SK-N-SH (cell line): ENCODE measurements around the gene FZD10. TPM values are rescaled to one million over a fixed set of nuclear protein-coding genes. Genes with fewer than 3 reads are reported as not detected.

Source experiments
- CTCF ChIA-PET: fragments of 300-600, 350-600 bp; formaldehyde crosslinking; extraction: SDS; loops from one replicate; lab custom pipeline; 2021; lab: Yijun Ruan, JAX
- POLR2A ChIA-PET: fragments of 350-600 bp; sonication (Branson Sonifier 250); formaldehyde crosslinking; extraction: SDS; loops from one replicate; lab custom pipeline; 2020; ENCODE audit warnings: antibody characterized with exemption, inconsistent platforms; lab: Yijun Ruan, JAX
- DNase-seq: peaks from one replicate; pipeline ENCODE4 v3.0.0; 2012
- H2AFZ ChIP-seq: fragments of 200-600 bp; sonication (generic); 2 replicates; pipeline ENCODE4 v1.8.1; 2016; ENCODE audit warnings: antibody characterized with exemption, mild to moderate bottlenecking, low read depth
- H3F3A ChIP-seq: fragments of 200-600 bp; sonication (generic); replicated peaks from 2 replicates; pipeline ENCODE3; 2016; ENCODE audit warnings: antibody characterized with exemption, mild to moderate bottlenecking; ENCODE audit not compliant: insufficient read depth
- H3K27ac ChIP-seq, 2 experiments: fragments of 200-500 bp in 1 of 2; fragments of 200-600 bp in 1 of 2; sonication (Bioruptor generic) in 1 of 2; sonication (generic), shearing (Covaris generic) in 1 of 2; 2 replicates each; pipeline versions ENCODE4 v1.5.1 to v1.6.1; 2014 to 2016; ENCODE audit warnings: low read depth in 2 of 2, inconsistent platforms in 1 of 2, low read length in 1 of 2, mild to moderate bottlenecking in 1 of 2, mixed read lengths in 1 of 2
- H3K27me3 ChIP-seq: fragments of 200-600 bp; sonication (generic), shearing (Covaris generic); 2 replicates; pipeline ENCODE4 v1.6.1; 2016; ENCODE audit warnings: mixed run types; ENCODE audit not compliant: insufficient read depth
- H3K36me3 ChIP-seq, 2 experiments: fragments of 200-500 bp in 1 of 2; fragments of 200-600 bp in 1 of 2; sonication (Bioruptor generic) in 1 of 2; sonication (generic) in 1 of 2; replicated peaks in 1 of 2; 2 replicates each; pipeline versions ENCODE3 to v1.5.1; 2014 to 2016; ENCODE audit warnings: low read length in 1 of 2, mild to moderate bottlenecking in 1 of 2; ENCODE audit not compliant: insufficient read depth in 2 of 2, control insufficient read depth in 1 of 2
- H3K4me1 ChIP-seq, 2 experiments: fragments of 200-500 bp in 1 of 2; fragments of 200-600 bp in 1 of 2; sonication (Bioruptor generic) in 1 of 2; sonication (generic), shearing (Covaris generic) in 1 of 2; 2 replicates each; pipeline versions ENCODE4 v1.5.1 to v1.6.1; 2014 to 2016; ENCODE audit warnings: low read depth in 1 of 2, low read length in 1 of 2, mixed run types in 1 of 2; ENCODE audit not compliant: insufficient read depth in 2 of 2, control insufficient read depth in 1 of 2
- H3K4me2 ChIP-seq: fragments of 200-600 bp; sonication (generic), shearing (Covaris generic); 2 replicates; pipeline ENCODE4 v1.6.1; 2017; ENCODE audit warnings: mixed run types
- H3K4me3 ChIP-seq, 2 experiments: fragments of 200-500 bp in 1 of 2; fragments of 200-600 bp in 1 of 2; sonication (Bioruptor generic) in 1 of 2; sonication (generic), shearing (Covaris generic) in 1 of 2; 2 replicates each; pipeline versions ENCODE4 v1.5.1 to v1.8.1; 2014 to 2016; ENCODE audit warnings: low read depth in 2 of 2, inconsistent platforms in 1 of 2, low read length in 1 of 2, mild to moderate bottlenecking in 1 of 2, mixed read lengths in 1 of 2, moderate library complexity in 1 of 2
- H3K79me2 ChIP-seq: fragments of 200-600 bp; sonication (generic); 2 replicates; pipeline ENCODE4 v1.8.1; 2017; ENCODE audit warnings: mild to moderate bottlenecking; ENCODE audit not compliant: insufficient read depth
- H3K9ac ChIP-seq: fragments of 200-600 bp; sonication (generic); 2 replicates; pipeline ENCODE4 v1.6.1; 2017; ENCODE audit warnings: mixed run types
- H3K9me2 ChIP-seq: fragments of 200-600 bp; sonication (generic); 2 replicates; pipeline ENCODE4 v1.6.1; 2017; ENCODE audit warnings: mixed run types
- H3K9me3 ChIP-seq: fragments of 200-600 bp; sonication (generic); 2 replicates; pipeline ENCODE4 v1.6.1; 2017; ENCODE audit warnings: mixed run types, mild to moderate bottlenecking, moderate library complexity
- H4K20me1 ChIP-seq: fragments of 200-600 bp; sonication (generic); 2 replicates; pipeline ENCODE4 v1.6.1; 2017; ENCODE audit warnings: mild to moderate bottlenecking, mixed run types; ENCODE audit not compliant: insufficient read depth
- CTCF ChIP-seq: fragments of 200-600 bp; sonication (generic); IDR thresholded peaks from 2 replicates; pipeline ENCODE4 v1.6.1; 2017; ENCODE audit warnings: antibody characterized with exemption, mild to moderate bottlenecking, moderate library complexity
- ELF1 ChIP-seq: IDR thresholded peaks from 2 replicates; pipeline ENCODE4 v1.4.0; 2012
- FOXJ3 ChIP-seq: sonication (generic); formaldehyde crosslinking; IDR thresholded peaks from 2 replicates; pipeline ENCODE4 v1.5.1; 2020; ENCODE audit warnings: mild to moderate bottlenecking, missing genetic modification reagents
- FOXM1 ChIP-seq: IDR thresholded peaks from 2 replicates; pipeline ENCODE4 v1.4.0; 2012; ENCODE audit warnings: low read depth, mild to moderate bottlenecking
- GATA2 ChIP-seq: sonication (generic); formaldehyde crosslinking; IDR thresholded peaks from 2 replicates; pipeline ENCODE4 v1.5.0; 2020; ENCODE audit warnings: mild to moderate bottlenecking, missing genetic modification reagents
- MAX ChIP-seq: IDR thresholded peaks from 2 replicates; pipeline ENCODE4 v1.4.0; 2012; ENCODE audit warnings: low read depth
- NFIC ChIP-seq: IDR thresholded peaks from 2 replicates; pipeline ENCODE4 v1.4.0; 2012; ENCODE audit warnings: borderline replicate concordance
- POLR2AphosphoS5 ChIP-seq: IDR thresholded peaks from 2 replicates; pipeline ENCODE4 v1.6.1; 2012; ENCODE audit warnings: low read depth, low read length
- RAD21 ChIP-seq: IDR thresholded peaks from 2 replicates; pipeline ENCODE4 v1.6.1; 2012; ENCODE audit warnings: mild to moderate bottlenecking, low read length
- REST ChIP-seq: IDR thresholded peaks from 2 replicates; pipeline ENCODE4 v1.6.1; 2012; ENCODE audit warnings: mild to moderate bottlenecking, low read depth, low read length, moderate library complexity
- TAF1 ChIP-seq: IDR thresholded peaks from 2 replicates; pipeline ENCODE4 v1.6.1; 2012; ENCODE audit warnings: low read depth, mild to moderate bottlenecking, low read length, moderate library complexity, borderline replicate concordance
- TCF12 ChIP-seq: IDR thresholded peaks from 2 replicates; pipeline ENCODE4 v1.4.0; 2012
- TEAD4 ChIP-seq: IDR thresholded peaks from 2 replicates; pipeline ENCODE4 v1.4.0; 2012; ENCODE audit warnings: mild to moderate bottlenecking, borderline replicate concordance; ENCODE audit not compliant: insufficient read depth
- USF1 ChIP-seq: IDR thresholded peaks from 2 replicates; pipeline ENCODE4 v1.4.0; 2012; ENCODE audit warnings: low read depth, borderline replicate concordance
- USF2 ChIP-seq: fragments of 150-350 bp; IDR thresholded peaks from 2 replicates; pipeline ENCODE4 v1.6.1; 2017; ENCODE audit warnings: antibody characterized with exemption, low read length, low read depth, borderline replicate concordance
- ZBTB33 ChIP-seq: IDR thresholded peaks from 2 replicates; pipeline ENCODE4 v1.4.0; 2012; ENCODE audit warnings: low read depth, borderline replicate concordance
- WGBS: methylation state at CpG from one replicate; pipeline ENCODE4 v1.1.6; 2017; ENCODE audit warnings: low lambda C conversion rate; 5-methylcytosine and 5-hydroxymethylcytosine counted together
- polyA plus RNA-seq, 3 experiments: library from polyadenylated mRNA; depleted of rRNA; stranded (reverse); fragments of >200 nt; gene quantifications; 2 replicates each; pipeline ENCODE4 v1.2.3, GENCODE V29; 2012

The FZD10 gene
- polyA plus RNA-seq, 1 of the 3 experiments (the other 2 are of a cell fraction) = not detected

GRCh38 chr12:130126023-130126432 lies 36.2 kb upstream of the FZD10 start:
- DNase-seq = no peak
- Histone ChIP-seq H3K9ac (no peak overlapping the region), H3K4me2 (no peak overlapping the region), H3F3A (no peaks in the 10 kb centered on the region), H4K20me1 (no peaks in the 10 kb centered on the region), H2AFZ (no peak overlapping the region), H3K9me3 (no peaks in the 10 kb centered on the region), H3K4me1 (no peaks in the 10 kb centered on the region; a peak in 1 of 4 replicates), H3K36me3 (no peaks in the 10 kb centered on the region), H3K9me2 (no peaks in the 10 kb centered on the region), H3K27me3 (no peaks in the 10 kb centered on the region), H3K27ac (no peak overlapping the region), H3K79me2 (no peaks in the 10 kb centered on the region), H3K4me3 (no peak overlapping the region)
- POLR2A ChIA-PET = no interaction called here
- 48% methylated on average over 11 of the region's 13 CpGs for WGBS
- CTCF ChIA-PET = no interaction called here
- TF ChIP-seq MAX (no peak), ZBTB33 (no peak), NFIC (no peak), CTCF (no peak), TAF1 (no peak), USF2 (no peak), RAD21 (no peak), GATA2 (CRISPR knock-in tag) (no peak), TCF12 (no peak), TEAD4 (no peak), ELF1 (no peak), POLR2AphosphoS5 (no peak)

GRCh38 chr12:130127532-130127911 lies 34.7 kb upstream of the FZD10 start:
- no peak overlapping the region for H3K27ac ChIP-seq
- no peaks in the 10 kb centered on the region for H4K20me1 ChIP-seq
- no peaks in the 10 kb centered on the region; a peak in 1 of 4 replicates for H3K4me1 ChIP-seq
- POLR2A ChIA-PET = no interaction called here
- no peaks in the 10 kb centered on the region for H3K27me3 ChIP-seq
- no peaks in the 10 kb centered on the region for H3K36me3 ChIP-seq
- H3K79me2 ChIP-seq = no peaks in the 10 kb centered on the region
- H3K9me3 ChIP-seq = no peaks in the 10 kb centered on the region
- DNase-seq = peak; percentile 48
- 5% methylated on average over 3 of the region's 3 CpGs for WGBS
- H3K9me2 ChIP-seq = no peaks in the 10 kb centered on the region
- H3K9ac ChIP-seq = no peak overlapping the region
- no peaks in the 10 kb centered on the region for H3F3A ChIP-seq
- no peak overlapping the region for H3K4me2 ChIP-seq
- H3K4me3 ChIP-seq = no peak overlapping the region
- TF ChIP-seq FOXM1 = no peak
- no peak for TF ChIP-seq FOXJ3 (CRISPR knock-in tag)
- TF ChIP-seq NFIC = no peak
- TF ChIP-seq USF1 = no peak
- no peak for TF ChIP-seq REST
- no peak overlapping the region for H2AFZ ChIP-seq
- CTCF ChIA-PET = interaction anchor here (1.4 kb wide), 1 partner anchor 80 kb away, joined by 3 read pairs; no protein-coding TSS in a partner anchor
